Measurements from ENCODE around the gene BTBD1. TPM values are rescaled to one million over a fixed set of nuclear protein-coding genes. Genes with fewer than 3 reads are reported as not detected.

Gene BTBD1
- 51.4 to 55.0 TPM (median 53.3 TPM) in 3 replicates for total RNA-seq
- long read RNA-seq, transcript BTBD1-201 (8 exons, 3,297 nt) = major isoform, 239 of 256 reads
- long read RNA-seq, partial matches to known transcripts = 2 of 256 reads
- long read RNA-seq, other reads (novel, unspliced or antisense) = 11 of 256 reads

DNA sequence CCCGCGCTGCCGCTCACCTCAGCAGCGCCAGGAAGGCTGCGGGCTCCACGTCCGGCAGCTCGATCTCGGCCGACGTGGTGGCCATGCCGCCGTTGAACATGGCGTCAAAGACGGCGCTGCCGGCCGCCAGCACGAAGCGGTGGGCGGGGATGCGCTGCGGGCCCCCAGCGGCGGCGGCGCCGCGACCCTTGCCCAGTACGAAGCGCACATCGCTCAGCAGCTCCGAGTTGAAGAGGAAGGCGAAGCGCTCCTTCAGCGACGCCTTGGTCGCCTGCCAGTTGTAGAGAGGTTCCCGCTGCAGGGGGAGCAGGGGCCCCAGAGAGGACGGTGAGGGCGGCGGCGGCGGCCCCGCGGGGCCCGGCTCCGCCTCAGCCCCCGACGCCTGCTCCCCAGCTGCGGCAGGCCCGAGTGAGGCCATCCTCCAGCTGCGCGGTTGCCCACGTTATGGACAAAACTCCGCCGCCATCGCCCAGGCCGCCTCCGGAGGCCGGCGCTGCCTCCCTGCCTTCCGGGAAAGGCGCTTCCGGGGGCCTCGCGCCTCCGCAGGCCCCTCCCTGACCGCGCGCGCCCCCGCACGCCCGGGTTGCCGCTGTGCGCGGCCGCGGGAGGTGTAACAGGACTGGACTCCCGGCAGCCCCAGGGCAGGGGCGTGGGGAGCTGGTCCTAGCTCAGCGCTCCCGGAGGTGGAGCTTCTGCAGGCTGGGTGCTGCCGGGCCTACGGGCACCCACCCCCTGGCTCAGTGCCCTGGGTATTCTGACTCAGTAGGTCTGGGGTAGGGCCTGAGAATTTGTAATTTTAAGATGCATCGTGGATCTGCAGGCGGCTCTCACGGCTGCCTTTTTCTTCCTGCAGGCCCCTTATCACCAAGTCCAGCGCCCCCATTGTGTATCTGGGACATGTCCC lies at the start of gene BTBD1:
Gene BTBD1 (minus strand): TSS at position 519 of the 904 bp plus-strand sequence. CDS start 101 bp downstream, at position 418.
- Mint-ChIP-seq H3K36me3 (ENCODE audit: low read depth) (peaks cover 2% of the 10 kb centered on the region), H3K27me3 (ENCODE audit: low read depth) (no peaks in the 10 kb centered on the region), H3K27ac (ENCODE audit: unreplicated experiment) (peak within 1 kb of the TSS; percentile 73), H3K4me3 (ENCODE audit: unreplicated experiment) (peak within 1 kb of the TSS; percentile 77), H3K9me3 (ENCODE audit: low read depth) (no peaks in the 10 kb centered on the region), H3K4me1 (ENCODE audit: low read depth) (peaks cover 9% of the 10 kb centered on the region)
- peak; percentile 98 for DNase-seq (ENCODE audit: low spot score)
- TF ChIP-seq, protein P1, sequence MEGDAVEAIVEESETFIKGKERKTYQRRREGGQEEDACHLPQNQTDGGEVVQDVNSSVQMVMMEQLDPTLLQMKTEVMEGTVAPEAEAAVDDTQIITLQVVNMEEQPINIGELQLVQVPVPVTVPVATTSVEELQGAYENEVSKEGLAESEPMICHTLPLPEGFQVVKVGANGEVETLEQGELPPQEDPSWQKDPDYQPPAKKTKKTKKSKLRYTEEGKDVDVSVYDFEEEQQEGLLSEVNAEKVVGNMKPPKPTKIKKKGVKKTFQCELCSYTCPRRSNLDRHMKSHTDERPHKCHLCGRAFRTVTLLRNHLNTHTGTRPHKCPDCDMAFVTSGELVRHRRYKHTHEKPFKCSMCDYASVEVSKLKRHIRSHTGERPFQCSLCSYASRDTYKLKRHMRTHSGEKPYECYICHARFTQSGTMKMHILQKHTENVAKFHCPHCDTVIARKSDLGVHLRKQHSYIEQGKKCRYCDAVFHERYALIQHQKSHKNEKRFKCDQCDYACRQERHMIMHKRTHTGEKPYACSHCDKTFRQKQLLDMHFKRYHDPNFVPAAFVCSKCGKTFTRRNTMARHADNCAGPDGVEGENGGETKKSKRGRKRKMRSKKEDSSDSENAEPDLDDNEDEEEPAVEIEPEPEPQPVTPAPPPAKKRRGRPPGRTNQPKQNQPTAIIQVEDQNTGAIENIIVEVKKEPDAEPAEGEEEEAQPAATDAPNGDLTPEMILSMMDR (IDR thresholded peaks at IDR 0.05) = peak; percentile 46

DNA sequence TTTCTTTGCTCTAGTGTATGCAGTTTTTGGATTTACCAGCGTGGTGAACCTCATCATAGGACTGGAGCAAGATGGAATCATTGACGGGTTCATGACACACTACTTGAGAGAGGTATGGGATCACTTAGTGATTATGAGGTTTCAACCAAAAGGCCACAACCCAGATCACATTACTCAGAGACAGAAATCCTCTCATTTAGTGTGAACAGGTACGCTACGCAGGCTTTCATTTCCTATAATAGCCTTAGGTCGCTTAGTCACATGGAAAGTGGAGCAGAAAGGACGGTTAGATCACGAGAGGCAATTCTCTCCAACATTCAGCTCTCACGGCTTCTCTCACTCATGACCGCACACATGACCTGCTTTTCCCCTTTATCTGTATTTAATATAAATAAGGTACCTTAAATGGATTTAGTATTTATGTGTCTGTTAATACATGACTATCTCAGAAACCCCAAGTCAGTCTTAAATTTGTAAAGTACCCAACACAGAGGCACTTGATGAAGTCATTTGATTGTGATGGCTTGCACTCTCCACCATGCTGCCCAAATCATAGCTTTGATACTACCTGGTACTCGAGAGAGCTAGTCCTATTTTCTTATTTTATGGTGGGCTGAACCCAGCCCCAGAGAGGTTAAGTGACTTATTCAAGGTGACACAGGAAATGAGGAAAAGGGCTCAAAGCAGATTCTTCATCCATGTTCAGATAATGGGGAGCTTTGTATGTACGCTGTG lies 48.9 kb upstream of the BTBD1 start:
- Mint-ChIP-seq H3K36me3 (ENCODE audit: low read depth) (peaks cover 17% of the 10 kb centered on the region), H3K27ac (ENCODE audit: unreplicated experiment) (no peak overlapping the region), H3K4me1 (ENCODE audit: low read depth) (peaks cover 19% of the 10 kb centered on the region), H3K4me3 (ENCODE audit: unreplicated experiment) (no peak overlapping the region), H3K27me3 (ENCODE audit: low read depth) (no peaks in the 10 kb centered on the region), H3K9me3 (ENCODE audit: low read depth) (no peaks in the 10 kb centered on the region)
- no peak for DNase-seq (ENCODE audit: low spot score)
- TF ChIP-seq, protein P1 (IDR thresholded peaks at IDR 0.05) = no peak

DNA sequence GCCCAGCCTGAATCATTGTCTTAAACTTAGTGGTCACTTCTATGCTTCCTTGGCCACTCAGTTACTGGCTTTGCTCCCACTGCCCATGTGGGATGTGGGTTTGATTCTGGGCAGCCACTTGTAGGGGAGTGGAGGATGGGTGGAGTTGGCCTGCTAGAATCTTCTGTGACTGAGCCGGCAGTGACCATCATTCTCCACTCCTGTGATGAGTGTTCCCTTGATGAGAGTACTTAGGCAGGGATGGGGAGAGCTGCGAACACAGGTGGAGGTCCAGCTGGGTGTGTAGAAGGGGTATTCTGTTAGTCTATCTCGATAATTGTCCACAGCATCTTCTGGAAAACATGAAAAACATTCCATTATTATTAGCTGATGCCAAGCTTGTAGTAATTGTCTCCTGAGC lies 48.4 kb upstream of the BTBD1 start:
- Mint-ChIP-seq H3K9me3 (ENCODE audit: low read depth) (no peaks in the 10 kb centered on the region), H3K4me3 (ENCODE audit: unreplicated experiment) (no peak overlapping the region), H3K27ac (ENCODE audit: unreplicated experiment) (no peak overlapping the region), H3K4me1 (ENCODE audit: low read depth) (peaks cover 20% of the 10 kb centered on the region), H3K27me3 (ENCODE audit: low read depth) (no peaks in the 10 kb centered on the region), H3K36me3 (ENCODE audit: low read depth) (peaks cover 17% of the 10 kb centered on the region)
- DNase-seq (ENCODE audit: low spot score) = no peak
- TF ChIP-seq, protein P1 (IDR thresholded peaks at IDR 0.05) = no peak

DNA sequence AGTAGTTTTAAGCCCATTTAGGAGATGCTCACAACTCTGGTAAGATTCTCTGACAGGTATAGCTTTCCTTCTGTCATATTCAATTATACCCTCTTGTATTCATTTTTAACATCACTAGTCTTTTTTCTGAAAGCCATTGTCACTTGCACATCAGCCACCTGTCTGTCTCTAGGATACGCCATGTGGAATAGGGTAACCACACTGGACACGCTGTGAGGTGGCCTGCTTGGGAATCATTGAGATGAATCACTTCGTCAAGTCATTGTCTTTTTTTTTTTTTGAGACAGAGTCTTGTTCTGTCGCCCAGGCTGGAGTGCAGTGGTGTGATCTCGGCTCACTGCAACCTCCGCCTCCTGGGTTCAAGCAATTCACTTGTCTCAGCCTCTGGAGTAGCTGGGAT lies 47.8 kb upstream of the BTBD1 start:
- Mint-ChIP-seq H3K27ac (ENCODE audit: unreplicated experiment) (no peak overlapping the region), H3K27me3 (ENCODE audit: low read depth) (no peaks in the 10 kb centered on the region), H3K4me3 (ENCODE audit: unreplicated experiment) (no peak overlapping the region), H3K4me1 (ENCODE audit: low read depth) (peaks cover 24% of the 10 kb centered on the region), H3K36me3 (ENCODE audit: low read depth) (peaks cover 15% of the 10 kb centered on the region), H3K9me3 (ENCODE audit: low read depth) (no peaks in the 10 kb centered on the region)
- TF ChIP-seq, protein P1 (IDR thresholded peaks at IDR 0.05) = no peak
- no peak for DNase-seq (ENCODE audit: low spot score)

Data from chondrocyte (in vitro differentiated cells).